ENCODE data around the gene PSMA1. TPM values are rescaled to one million over a fixed set of nuclear protein-coding genes. Genes with fewer than 3 reads are reported as not detected.

Gene PSMA1
- total RNA-seq, 1 experiment from 2014 or later: 143 TPM

- Histone ChIP-seq H3K27ac (no peak overlapping the region), H3K9me3 (ENCODE audit: insufficient read depth, low read depth) (no peaks in the 10 kb centered on the region), H4K20me1 (ENCODE audit: insufficient read depth) (no peaks in the 10 kb centered on the region), H3K4me3 (no peak overlapping the region), H2AFZ (no peak overlapping the region), H3K9me2 (ENCODE audit: insufficient read depth) (no peaks in the 10 kb centered on the region), H3K4me2 (no peak overlapping the region), H3K27me3 (ENCODE audit: insufficient read depth, low read depth) (no peaks in the 10 kb centered on the region), H3K36me3 (ENCODE audit: low read depth) (no peaks in the 10 kb centered on the region), H3K79me2 (ENCODE audit: low read depth) (no peaks in the 10 kb centered on the region), H3F3A (ENCODE audit: insufficient read depth, low read depth) (no peaks in the 10 kb centered on the region), H3K4me1 (replicated peaks; ENCODE audit: insufficient read depth) (no peaks in the 10 kb centered on the region)
- no peak for TF ChIP-seq EZH2 (IDR thresholded peaks at IDR 0.05; ENCODE audit: low read depth)
- no peak for TF ChIP-seq CTCF (conservative IDR thresholded peaks at IDR 0.05)
- no peak for DNase-seq
- no TSS peak for BruUV-seq (replicated peaks)
- ChIA-PET CTCF (interaction anchor here (0.6 kb wide), 1 partner anchor 31 kb away, joined by 4 read pairs; no protein-coding TSS in a partner anchor), POLR2A (ENCODE audit: unreplicated experiment) (no interaction called here)
- intact Hi-C loops (cut with micrococcal nuclease; ENCODE audit: unreplicated experiment): no loop called here
These were observed 21.2 kb upstream of the PSMA1 start for GRCh38 chr11:14541192-14541947.

GRCh38 chr11:14539982-14540421, 19.8 kb upstream of the PSMA1 start:
- H3K4me3 ChIP-seq: no peak overlapping the region
- POLR2A ChIA-PET (ENCODE audit: unreplicated experiment): no interaction called here
- H2AFZ ChIP-seq: no peak overlapping the region
- H3K4me1 ChIP-seq (replicated peaks; ENCODE audit: insufficient read depth): no peaks in the 10 kb centered on the region
- CTCF ChIA-PET: no interaction called here
- no peak overlapping the region for H3K27ac ChIP-seq
- H3K9me2 ChIP-seq (ENCODE audit: insufficient read depth): no peaks in the 10 kb centered on the region
- no peaks in the 10 kb centered on the region for H3K36me3 ChIP-seq (ENCODE audit: low read depth)
- no peaks in the 10 kb centered on the region for H3K27me3 ChIP-seq (ENCODE audit: insufficient read depth, low read depth)
- no peaks in the 10 kb centered on the region for H3K79me2 ChIP-seq (ENCODE audit: low read depth)
- H3K9me3 ChIP-seq (ENCODE audit: insufficient read depth, low read depth): no peaks in the 10 kb centered on the region
- no peak for DNase-seq
- H4K20me1 ChIP-seq (ENCODE audit: insufficient read depth): no peaks in the 10 kb centered on the region
- no TSS peak for BruUV-seq (replicated peaks)
- H3F3A ChIP-seq (ENCODE audit: insufficient read depth, low read depth): no peaks in the 10 kb centered on the region
- no peak for TF ChIP-seq CTCF (conservative IDR thresholded peaks at IDR 0.05)
- no peak for TF ChIP-seq EZH2 (IDR thresholded peaks at IDR 0.05; ENCODE audit: low read depth)
- no peak overlapping the region for H3K4me2 ChIP-seq
- intact Hi-C loops (cut with micrococcal nuclease; ENCODE audit: unreplicated experiment): no loop called here

GRCh38 chr11:14538926-14539554, 18.9 kb upstream of the PSMA1 start:
- H4K20me1 ChIP-seq (ENCODE audit: insufficient read depth): no peaks in the 10 kb centered on the region
- no peak overlapping the region for H3K27ac ChIP-seq
- intact Hi-C loops (cut with micrococcal nuclease; ENCODE audit: unreplicated experiment): no loop called here
- no peaks in the 10 kb centered on the region for H3K79me2 ChIP-seq (ENCODE audit: low read depth)
- no peak overlapping the region for H3K4me2 ChIP-seq
- DNase-seq: no peak
- H3K36me3 ChIP-seq (ENCODE audit: low read depth): no peaks in the 10 kb centered on the region
- no TSS peak for BruUV-seq (replicated peaks)
- ChIA-PET POLR2A (ENCODE audit: unreplicated experiment) (no interaction called here), CTCF (no interaction called here)
- no peaks in the 10 kb centered on the region for H3K9me3 ChIP-seq (ENCODE audit: insufficient read depth, low read depth)
- H3K4me1 ChIP-seq (replicated peaks; ENCODE audit: insufficient read depth): no peaks in the 10 kb centered on the region
- H3K4me3 ChIP-seq: no peak overlapping the region
- no peaks in the 10 kb centered on the region for H3K27me3 ChIP-seq (ENCODE audit: insufficient read depth, low read depth)
- TF ChIP-seq EZH2 (IDR thresholded peaks at IDR 0.05; ENCODE audit: low read depth): no peak
- no peak for TF ChIP-seq CTCF (conservative IDR thresholded peaks at IDR 0.05)
- H3K9me2 ChIP-seq (ENCODE audit: insufficient read depth): no peaks in the 10 kb centered on the region
- no peaks in the 10 kb centered on the region for H3F3A ChIP-seq (ENCODE audit: insufficient read depth, low read depth)
- H2AFZ ChIP-seq: no peak overlapping the region

All from PC-9 (cell line).